ENCODE data around the gene NOL3. TPM values are rescaled to one million over a fixed set of nuclear protein-coding genes. Genes with fewer than 3 reads are reported as not detected.
A peak's percentile ranks its signal among the peaks of the same experiment; 100 is the strongest.

Gene NOL3
- total and polyA plus RNA-seq, 8 donors: 11.9 to 36.7 (median 18.4) TPM

DNA sequence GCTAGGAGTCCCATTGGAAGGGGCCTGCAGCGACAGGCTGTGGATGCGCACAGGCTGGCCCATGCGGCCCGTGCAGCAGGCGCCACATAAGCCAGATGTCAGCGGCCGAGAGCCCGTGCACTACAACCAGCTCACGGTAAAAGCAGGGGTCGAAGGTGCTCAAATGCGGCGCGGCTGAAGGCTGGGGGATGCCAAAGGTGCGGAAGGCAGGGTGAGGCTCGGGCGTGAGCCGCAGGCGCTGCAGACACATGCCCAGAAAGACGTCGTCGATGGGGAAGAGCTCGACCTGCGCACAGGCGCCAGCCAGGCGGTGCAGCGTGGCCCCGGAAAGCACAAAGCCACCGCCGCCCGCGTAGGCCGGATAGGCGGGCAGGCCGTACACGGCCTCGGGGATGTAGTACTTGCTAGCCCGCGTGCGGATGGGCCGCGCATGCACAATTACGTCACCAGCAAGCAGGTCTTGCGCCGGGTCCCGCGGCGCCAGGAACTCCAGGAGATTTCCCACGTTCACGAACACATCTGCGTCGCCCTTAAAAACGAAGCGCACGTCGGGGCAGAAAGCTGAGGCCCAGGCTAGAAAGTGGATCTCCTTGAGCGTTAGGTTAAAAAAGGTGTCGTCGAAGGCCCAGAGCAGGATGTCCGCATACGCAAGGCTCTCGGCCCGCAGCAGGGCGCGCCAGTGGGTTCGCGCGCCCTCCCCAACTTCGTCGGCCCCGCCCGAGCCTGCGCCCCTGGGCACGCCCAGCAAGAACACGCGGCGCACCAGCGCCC, 20.9 kb upstream of the NOL3 start:
- H3K4me3 ChIP-seq: peak overlapping the region in 1 of 2 donors; percentile 59
- peak overlapping the region in 1 of 2 donors; percentile 87 for H3K27ac ChIP-seq

DNA sequence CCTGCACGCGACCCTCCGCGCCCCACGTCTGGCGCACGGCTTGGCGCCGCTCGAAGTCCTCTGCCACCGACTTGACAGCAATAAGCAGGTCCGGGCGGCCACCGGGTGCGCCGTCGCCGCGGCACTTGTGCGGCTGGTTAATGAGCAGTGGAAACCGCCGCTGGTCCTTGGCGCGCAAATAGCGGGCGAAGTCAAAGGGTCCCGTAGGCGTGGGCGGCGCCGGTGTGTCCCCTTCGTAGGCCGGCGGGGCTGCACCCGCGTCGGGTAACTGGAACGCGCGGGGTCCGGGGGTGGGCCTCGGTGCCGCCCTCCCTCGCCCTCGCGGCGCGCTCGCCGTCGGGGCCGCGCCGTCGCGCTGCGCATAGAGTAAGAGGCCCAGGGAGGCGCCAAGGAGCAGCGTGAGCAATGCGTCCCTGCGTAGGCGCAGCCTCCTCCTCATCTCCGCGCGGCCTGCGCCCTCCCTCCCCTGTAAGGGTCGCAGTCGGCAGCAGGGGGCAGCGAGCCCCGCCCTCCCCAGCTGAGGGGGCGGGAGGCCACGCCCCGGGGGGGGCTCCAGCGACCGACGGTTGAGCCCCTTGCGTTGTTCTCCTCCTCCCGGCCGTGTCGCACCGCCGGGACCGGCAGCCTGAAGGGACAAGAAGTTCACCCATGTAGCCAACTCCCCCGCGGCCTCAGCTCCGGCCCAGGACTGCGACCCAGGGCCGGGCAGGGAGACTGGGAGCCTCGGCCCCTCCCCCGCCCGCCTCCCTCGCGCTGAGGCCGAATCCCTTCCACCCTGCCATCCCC, 20.1 kb upstream of the NOL3 start:
- TF ChIP-seq, protein P1, sequence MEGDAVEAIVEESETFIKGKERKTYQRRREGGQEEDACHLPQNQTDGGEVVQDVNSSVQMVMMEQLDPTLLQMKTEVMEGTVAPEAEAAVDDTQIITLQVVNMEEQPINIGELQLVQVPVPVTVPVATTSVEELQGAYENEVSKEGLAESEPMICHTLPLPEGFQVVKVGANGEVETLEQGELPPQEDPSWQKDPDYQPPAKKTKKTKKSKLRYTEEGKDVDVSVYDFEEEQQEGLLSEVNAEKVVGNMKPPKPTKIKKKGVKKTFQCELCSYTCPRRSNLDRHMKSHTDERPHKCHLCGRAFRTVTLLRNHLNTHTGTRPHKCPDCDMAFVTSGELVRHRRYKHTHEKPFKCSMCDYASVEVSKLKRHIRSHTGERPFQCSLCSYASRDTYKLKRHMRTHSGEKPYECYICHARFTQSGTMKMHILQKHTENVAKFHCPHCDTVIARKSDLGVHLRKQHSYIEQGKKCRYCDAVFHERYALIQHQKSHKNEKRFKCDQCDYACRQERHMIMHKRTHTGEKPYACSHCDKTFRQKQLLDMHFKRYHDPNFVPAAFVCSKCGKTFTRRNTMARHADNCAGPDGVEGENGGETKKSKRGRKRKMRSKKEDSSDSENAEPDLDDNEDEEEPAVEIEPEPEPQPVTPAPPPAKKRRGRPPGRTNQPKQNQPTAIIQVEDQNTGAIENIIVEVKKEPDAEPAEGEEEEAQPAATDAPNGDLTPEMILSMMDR (IDR thresholded peaks at IDR 0.05): no peak
- intact Hi-C loops (cut with DNase I): loop anchor here in 1 of 2 donors (10.0 kb wide), 1 partner anchor 135 kb away; no protein-coding TSS in a partner anchor
- Histone ChIP-seq H3K36me3 (peaks cover 0 to 55% of the 10 kb centered on the region in 2 donors), H3K9me3 (no peaks in the 10 kb centered on the region), H3K4me1 (peaks cover 4 to 33% of the 10 kb centered on the region in 2 donors), H3K27me3 (peaks cover 0 to 39% of the 10 kb centered on the region in 2 donors), H3K4me3 (peak overlapping the region; percentile 55 to 59), H3K27ac (peak overlapping the region; percentile 73 to 87)
- DNase-seq (peak in 2 of 4 donors; percentile 69 to 87), ATAC-seq (peak; percentile 75)

More for the DNA sequence above, 20.9 kb upstream of the NOL3 start:
- no peaks in the 10 kb centered on the region for H3K9me3 ChIP-seq
- H3K36me3 ChIP-seq: peaks cover 0 to 59% of the 10 kb centered on the region in 2 donors
- intact Hi-C loops (cut with DNase I): loop anchor here in 1 of 2 donors (10.0 kb wide), 1 partner anchor 135 kb away; no protein-coding TSS in a partner anchor
- ATAC-seq: no peak
- DNase-seq: no peak
- H3K27me3 ChIP-seq: peaks cover 0 to 32% of the 10 kb centered on the region in 2 donors
- H3K4me1 ChIP-seq: peaks cover 0 to 26% of the 10 kb centered on the region in 2 donors
- TF ChIP-seq, protein P1 (IDR thresholded peaks at IDR 0.05): no peak

DNA sequence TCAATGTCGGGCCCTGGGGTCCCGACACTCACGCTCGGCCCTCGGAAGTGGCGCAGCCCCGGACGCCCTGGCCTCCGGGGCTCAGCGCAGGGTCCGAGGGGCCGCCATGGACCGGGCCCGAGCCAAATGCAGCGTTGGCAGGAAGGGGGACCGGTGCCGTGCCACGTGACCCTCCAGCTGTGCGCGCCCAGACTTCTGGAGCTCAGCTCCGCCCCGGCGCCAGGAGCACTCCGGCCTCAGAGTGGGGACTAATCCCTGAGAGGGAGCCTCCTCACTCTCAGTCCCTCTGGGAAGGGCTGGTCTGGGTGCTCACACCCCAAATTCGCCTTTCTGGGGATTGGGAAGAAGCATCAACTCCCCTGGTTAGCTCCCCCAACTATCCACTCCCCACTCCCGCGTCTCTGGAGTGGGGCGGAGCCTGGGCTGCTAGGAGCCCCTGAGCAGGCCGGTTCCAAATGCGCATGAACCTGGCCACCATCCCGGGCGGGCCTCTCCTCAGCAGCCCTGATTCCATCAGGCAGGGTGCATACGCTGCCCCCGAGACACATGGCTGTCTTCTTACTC, 19.4 kb upstream of the NOL3 start, which contains the start of gene B3GNT9:
B3GNT9 (minus strand) TSS at position 166 of the 564 bp plus-strand sequence. CDS start 513 bp downstream, outside the sequence.
- ATAC-seq: peak; percentile 85
- intact Hi-C loops (cut with DNase I): loop anchor here in 1 of 2 donors (10.0 kb wide), 1 partner anchor 136 kb away; no protein-coding TSS in a partner anchor
- Histone ChIP-seq H3K9me3 (no peaks in the 10 kb centered on the region), H3K4me3 (peak within 1 kb of the TSS; percentile 55 to 59), H3K4me1 (peaks cover 4 to 40% of the 10 kb centered on the region in 2 donors), H3K27ac (peak within 1 kb of the TSS; percentile 73 to 87), H3K36me3 (peaks cover 0 to 48% of the 10 kb centered on the region in 2 donors), H3K27me3 (peaks cover 0 to 45% of the 10 kb centered on the region in 2 donors)
- DNase-seq: peak; percentile 83 to 91 (median 90)
- TF ChIP-seq, protein P1 (IDR thresholded peaks at IDR 0.05): no peak

DNA sequence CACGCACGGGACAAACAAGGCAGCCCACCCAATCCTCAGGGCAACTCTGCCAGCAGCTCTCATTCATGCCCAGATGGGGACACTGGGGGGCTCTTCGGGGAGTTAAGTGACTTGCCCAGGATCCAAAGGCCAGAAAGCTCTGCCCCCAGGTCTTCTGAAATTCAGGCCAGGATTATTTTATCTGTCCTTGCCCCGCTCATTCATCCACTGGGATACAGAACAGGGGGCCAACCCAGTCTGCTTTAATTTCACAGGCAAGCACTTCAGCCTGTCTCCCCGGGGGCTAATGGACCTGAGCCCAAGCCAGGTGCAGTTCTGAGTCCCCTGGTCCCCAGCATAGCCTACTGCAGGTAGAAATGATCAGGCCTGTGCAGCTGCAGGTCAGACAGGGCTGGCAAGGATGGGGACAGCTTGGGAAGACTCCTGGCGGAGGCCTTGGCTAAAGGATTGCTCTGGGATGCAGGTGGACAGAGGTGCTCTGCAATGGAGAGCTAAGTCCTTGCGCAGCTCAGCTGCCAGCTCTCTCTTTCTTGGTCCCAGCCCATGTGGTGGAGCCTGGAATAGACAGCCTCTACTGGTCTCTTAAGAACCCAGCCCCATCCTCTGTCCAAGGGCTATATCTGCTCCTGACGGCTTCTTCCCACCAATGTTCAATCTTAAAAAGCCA, 18.8 kb upstream of the NOL3 start:
- DNase-seq: no peak
- Histone ChIP-seq H3K4me1 (peaks cover 4 to 42% of the 10 kb centered on the region in 2 donors), H3K9me3 (no peaks in the 10 kb centered on the region), H3K27me3 (peaks cover 0 to 45% of the 10 kb centered on the region in 2 donors), H3K4me3 (peak overlapping the region in 1 of 2 donors; percentile 59), H3K27ac (peak overlapping the region; percentile 73 to 87), H3K36me3 (peaks cover 0 to 41% of the 10 kb centered on the region in 2 donors)
- intact Hi-C loops (cut with DNase I): loop anchor here in 1 of 2 donors (10.0 kb wide), 1 partner anchor 137 kb away; no protein-coding TSS in a partner anchor
- TF ChIP-seq, protein P1 (IDR thresholded peaks at IDR 0.05): no peak
- no peak for ATAC-seq
